HG02943 (cell line): ENCODE results near the gene KIF1A.

Experiments
- ATAC-seq: cut with Tn5 transposase; IDR thresholded peaks from one replicate; pipeline ENCODE4 v1.9.1; 2021; ENCODE audit warnings: mild to moderate bottlenecking, low read depth, moderate library complexity; ENCODE audit not compliant: unreplicated experiment

KIF1A gene

GRCh38 chr2:240723851-240724250 lies 96.2 kb downstream of the KIF1A start:
- ATAC-seq: no peak

GRCh38 chr2:240722796-240723735 lies 97.0 kb downstream of the KIF1A start:
- no peak for ATAC-seq

- ATAC-seq: no peak
Measured at GRCh38 chr2:240722376-240722775, 97.6 kb downstream of the KIF1A start.

GRCh38 chr2:240721596-240722180 lies 98.3 kb downstream of the KIF1A start:
- no peak for ATAC-seq

- ATAC-seq: no peak
Measured at GRCh38 chr2:240720686-240721595, 99.1 kb downstream of the KIF1A start.

GRCh38 chr2:240719676-240720545 lies 100.1 kb downstream of the KIF1A start:
- no peak for ATAC-seq

- ATAC-seq: no peak
Measured at GRCh38 chr2:240718896-240719490, 101.0 kb downstream of the KIF1A start.

- no peak for ATAC-seq
Measured at GRCh38 chr2:240717681-240718581, 102.1 kb downstream of the KIF1A start.

- no peak for ATAC-seq
Measured at GRCh38 chr2:240717181-240717641, 102.8 kb downstream of the KIF1A start.

- no peak for ATAC-seq
Measured at GRCh38 chr2:240716130-240716798, 103.8 kb downstream of the KIF1A start.

GRCh38 chr2:240714747-240715725 lies 105.0 kb downstream of the KIF1A start:
- ATAC-seq: no peak

- ATAC-seq: no peak
Measured at GRCh38 chr2:240713928-240714746, 105.9 kb downstream of the KIF1A start.

GRCh38 chr2:240713071-240713927 lies 106.7 kb downstream of the KIF1A start:
- no peak for ATAC-seq

GRCh38 chr2:240712121-240712520 lies 107.9 kb downstream of the KIF1A start:
- ATAC-seq: no peak

GRCh38 chr2:240711701-240712100 lies 108.3 kb downstream of the KIF1A start:
- ATAC-seq: no peak
